HCT116 (cell line): ENCODE measurements around the gene ARHGEF1. TPM values are rescaled to one million over a fixed set of nuclear protein-coding genes. Genes with fewer than 3 reads are reported as not detected.

ENCODE experiments used
- ATAC-seq: fragments of 200-7000 bp; cut with Tn5 transposase; 2 replicates; pipeline ENCODE4 v1.9.1; 2020; ENCODE audit warnings: mild to moderate bottlenecking, moderate library complexity
- BruUV-seq: library from RNA; stranded (reverse); fragments of 400-500 nt; replicated peaks from 2 replicates; lab custom pipeline; 2021; lab: Mats Ljungman, UMichigan
- CTCF ChIA-PET: fragments of 300-600 bp; sonication (Branson Sonifier 250); formaldehyde crosslinking; loops from one replicate; lab custom pipeline; 2021; ENCODE audit warnings: antibody characterized with exemption; lab: Charles Lee
- POLR2A ChIA-PET: fragments of 300-600, 350-600 bp; sonication (Branson Sonifier 250); formaldehyde crosslinking; loops from one replicate; lab custom pipeline; 2021; ENCODE audit warnings: antibody characterized with exemption; lab: Charles Lee
- RAD21 ChIA-PET, 2 experiments: fragments of 300-600 bp; sonication (Branson Sonifier 250); formaldehyde crosslinking; loops; one replicate each; lab custom pipeline; 2023; ENCODE audit warnings: low total read pairs in 2 of 2; ENCODE audit not compliant: uncharacterized antibody in 2 of 2, unreplicated experiment in 2 of 2, low non-redundant PET in 1 of 2; lab: Charles Lee
- DNase-seq: peaks from one replicate; pipeline ENCODE4 v3.0.0-alpha.2; 2010; ENCODE audit warnings: low read depth, low spot score
- H2AFZ ChIP-seq: fragments of 200-600 bp; shearing (Covaris generic), sonication (generic); 2 replicates; pipeline ENCODE4 v1.6.1; 2017; ENCODE audit warnings: low read depth, mixed run types, mixed read lengths, antibody characterized with exemption, low read length; ENCODE audit not compliant: poor library complexity, severe bottlenecking
- H3K27ac ChIP-seq: 2 replicates; pipeline ENCODE4 v1.5.1; 2012; ENCODE audit warnings: low read depth, low read length
- H3K27me3 ChIP-seq: fragments of 200-600 bp; sonication (generic); 2 replicates; pipeline ENCODE4 v1.6.1; 2016; ENCODE audit warnings: mixed run types, low read length, mixed read lengths; ENCODE audit not compliant: insufficient read depth
- H3K36me3 ChIP-seq, 2 experiments: fragments of 200-500 bp in 1 of 2; fragments of 200-600 bp in 1 of 2; sonication (Bioruptor generic) in 1 of 2; sonication (generic) in 1 of 2; 2 replicates each; pipeline versions ENCODE4 v1.5.1 to v1.6.1; 2014 to 2016; ENCODE audit warnings: low read length in 2 of 2, inconsistent platforms in 1 of 2, mixed read lengths in 1 of 2, mixed run types in 1 of 2; ENCODE audit not compliant: insufficient read depth in 2 of 2, control insufficient read depth in 1 of 2
- H3K4me1 ChIP-seq, 2 experiments: fragments of 200-600 bp in 1 of 2; sonication (generic) in 1 of 2; 2 replicates each; pipeline versions ENCODE4 v1.5.1 to v1.6.1; 2012 to 2017; ENCODE audit warnings: low read length in 2 of 2, inconsistent platforms in 1 of 2, mild to moderate bottlenecking in 1 of 2, mixed read lengths in 1 of 2, mixed run types in 1 of 2, moderate library complexity in 1 of 2; ENCODE audit not compliant: insufficient read depth in 2 of 2, control insufficient read depth in 1 of 2
- H3K4me2 ChIP-seq: fragments of 200-600 bp; sonication (generic); 2 replicates; pipeline ENCODE4 v1.6.1; 2017; ENCODE audit warnings: mixed run types, low read length, mixed read lengths
- H3K4me3 ChIP-seq, 2 experiments: fragments of 200-600 bp in 1 of 2; sonication (generic) in 1 of 2; replicated peaks in 1 of 2; 2 replicates each; pipeline ENCODE4 v1.5.1; 2011 to 2016; ENCODE audit warnings: low read length in 2 of 2, control low read depth in 1 of 2, low read depth in 1 of 2, mild to moderate bottlenecking in 1 of 2, mixed read lengths in 1 of 2, mixed run types in 1 of 2
- H3K79me2 ChIP-seq: fragments of 200-600 bp; sonication (generic); 2 replicates; pipeline ENCODE4 v1.6.1; 2017; ENCODE audit warnings: mild to moderate bottlenecking, mixed run types, low read length, moderate library complexity, mixed read lengths; ENCODE audit not compliant: insufficient read depth
- H3K9ac ChIP-seq: fragments of 200-600 bp; sonication (generic); 2 replicates; pipeline ENCODE4 v1.6.1; 2016; ENCODE audit warnings: low read length, mixed read lengths
- H3K9me2 ChIP-seq: fragments of 200-600 bp; sonication (generic), shearing (Covaris generic); 2 replicates; pipeline ENCODE4 v1.6.1; 2017; ENCODE audit warnings: mixed run types, mild to moderate bottlenecking, moderate library complexity; ENCODE audit not compliant: insufficient read depth
- H3K9me3 ChIP-seq, 2 experiments: fragments of 200-500 bp in 1 of 2; fragments of 200-600 bp in 1 of 2; sonication (Bioruptor generic) in 1 of 2; sonication (generic) in 1 of 2; 2 replicates each; pipeline ENCODE4 v1.6.1; 2014 to 2017; ENCODE audit warnings: low read length in 2 of 2, mixed read lengths in 2 of 2, inconsistent platforms in 1 of 2, low read depth in 1 of 2, mild to moderate bottlenecking in 1 of 2, mixed run types in 1 of 2, moderate library complexity in 1 of 2; ENCODE audit not compliant: control insufficient read depth in 1 of 2, insufficient read depth in 1 of 2
- H4K20me1 ChIP-seq: fragments of 200-600 bp; sonication (generic), shearing (Covaris generic); 2 replicates; pipeline ENCODE4 v1.6.1; 2017; ENCODE audit warnings: mixed run types, mild to moderate bottlenecking, moderate library complexity; ENCODE audit not compliant: insufficient read depth
- CBX3 ChIP-seq: IDR thresholded peaks from 2 replicates; pipeline ENCODE4 v1.6.1; 2012; ENCODE audit warnings: low read depth
- CEBPB ChIP-seq: IDR thresholded peaks from 2 replicates; pipeline ENCODE4 v1.6.1; 2012; ENCODE audit warnings: low read depth
- ELF1 ChIP-seq: IDR thresholded peaks from 2 replicates; pipeline ENCODE4 v1.6.1; 2012; ENCODE audit warnings: low read depth, borderline replicate concordance
- JUND ChIP-seq: IDR thresholded peaks from 2 replicates; pipeline ENCODE4 v1.6.1; 2012
- POLR2A ChIP-seq: IDR thresholded peaks from 2 replicates; pipeline ENCODE4 v1.7.0; 2011; ENCODE audit warnings: borderline replicate concordance; ENCODE audit not compliant: insufficient read depth, insufficient read length; ENCODE audit errors: extremely low read depth
- SIN3A ChIP-seq: IDR thresholded peaks from 2 replicates; pipeline ENCODE4 v1.6.1; 2012; ENCODE audit warnings: low read depth
- SP1 ChIP-seq: IDR thresholded peaks from 2 replicates; pipeline ENCODE4 v1.6.1; 2012; ENCODE audit warnings: low read depth
- SRF ChIP-seq: IDR thresholded peaks from 2 replicates; pipeline ENCODE4 v1.6.1; 2012; ENCODE audit warnings: low read depth
- TCF7L2 ChIP-seq: IDR thresholded peaks from 2 replicates; pipeline ENCODE4 v1.7.0; 2011; ENCODE audit warnings: borderline replicate concordance, inconsistent platforms; ENCODE audit not compliant: insufficient read depth, insufficient read length; ENCODE audit errors: extremely low read depth
- ZFX ChIP-seq: fragments of 450-650 bp; IDR thresholded peaks from 2 replicates; pipeline ENCODE4 v1.6.1; 2017
- intact Hi-C: fragments of 100-400 bp; cut with micrococcal nuclease; formaldehyde crosslinking; loops from 2 replicates; pipeline ENCODE4 v1.10.0; 2022
- total RNA-seq: library from RNA; stranded (reverse); gene quantifications from one replicate; pipeline ENCODE4 v1.2.1, GENCODE V29; 2021; ENCODE audit not compliant: unreplicated experiment
- TF ChIP-seq, protein P1 (sequence below): IDR thresholded peaks from 2 replicates; pipeline ENCODE4 v1.6.1; 2012
- TF ChIP-seq, protein P2 (sequence below): IDR thresholded peaks from 2 replicates; pipeline ENCODE4 v1.6.1; 2011; ENCODE audit warnings: mild to moderate bottlenecking, low read length, moderate library complexity; ENCODE audit not compliant: insufficient replicate concordance; ENCODE audit errors: extremely low read depth
- TF ChIP-seq, protein P3 (sequence below): IDR thresholded peaks from 2 replicates; pipeline ENCODE4 v1.6.1; 2012
- TF ChIP-seq, protein P4 (sequence below): IDR thresholded peaks from 2 replicates; pipeline ENCODE4 v1.6.1; 2012; ENCODE audit warnings: low read depth

The ARHGEF1 gene
- total RNA-seq, 1 experiment from 2014 or later: 110 TPM

DNA sequence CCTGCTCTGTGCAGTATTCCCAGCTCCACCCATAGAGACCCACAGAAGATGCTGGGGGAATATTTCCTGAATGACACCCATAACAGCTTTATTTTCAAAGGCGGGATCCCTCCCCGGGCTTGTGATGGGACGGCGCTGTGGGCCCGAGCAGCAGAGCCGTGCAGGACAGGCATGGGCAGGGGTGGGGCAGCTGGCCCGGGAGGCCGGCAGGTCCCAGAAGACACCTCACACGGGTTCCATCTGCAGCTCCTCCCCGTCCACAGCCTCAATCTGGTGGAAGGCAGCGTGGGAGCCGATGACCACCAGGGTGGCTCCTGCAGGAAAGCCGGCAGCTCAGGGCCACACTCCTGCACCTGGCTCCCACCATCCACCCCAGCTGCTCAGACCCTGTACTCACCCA is 73.6 kb downstream of the ARHGEF1 start:
- Histone ChIP-seq H3K36me3 (no peaks in the 10 kb centered on the region), H3K27ac (no peak overlapping the region; the same call in 1 of the 2 replicates), H2AFZ (no peak overlapping the region), H3K9me2 (no peaks in the 10 kb centered on the region), H3K4me1 (peaks cover 22 to 37% of the 10 kb centered on the region in 2 experiments), H3K4me3 (no peak overlapping the region), H3K9ac (no peak overlapping the region), H3K9me3 (no peaks in the 10 kb centered on the region), H4K20me1 (no peaks in the 10 kb centered on the region), H3K79me2 (no peaks in the 10 kb centered on the region), H3K27me3 (no peaks in the 10 kb centered on the region), H3K4me2 (no peak overlapping the region)
- ChIA-PET RAD21 (interaction anchor here in 1 of 2 experiments (1.5 kb wide), 1 partner anchor 83 kb away, joined by 4 read pairs; no protein-coding TSS in a partner anchor), POLR2A (interaction anchor here (1.1 kb wide), 1 partner anchor 84 kb away, joined by 4 read pairs; no protein-coding TSS in a partner anchor), CTCF (interaction anchor here (1.3 to 3.5 kb wide), 2 partner anchors 84 to 163 kb away, joined by 5 to 16 read pairs; no protein-coding TSS in a partner anchor)
- no TSS peak for BruUV-seq
- no peak for DNase-seq
- no peak for TF ChIP-seq CEBPB
- TF ChIP-seq CBX3: no peak
- TF ChIP-seq, protein P1, sequence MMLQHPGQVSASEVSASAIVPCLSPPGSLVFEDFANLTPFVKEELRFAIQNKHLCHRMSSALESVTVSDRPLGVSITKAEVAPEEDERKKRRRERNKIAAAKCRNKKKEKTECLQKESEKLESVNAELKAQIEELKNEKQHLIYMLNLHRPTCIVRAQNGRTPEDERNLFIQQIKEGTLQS: no peak
- TF ChIP-seq, protein P2, sequence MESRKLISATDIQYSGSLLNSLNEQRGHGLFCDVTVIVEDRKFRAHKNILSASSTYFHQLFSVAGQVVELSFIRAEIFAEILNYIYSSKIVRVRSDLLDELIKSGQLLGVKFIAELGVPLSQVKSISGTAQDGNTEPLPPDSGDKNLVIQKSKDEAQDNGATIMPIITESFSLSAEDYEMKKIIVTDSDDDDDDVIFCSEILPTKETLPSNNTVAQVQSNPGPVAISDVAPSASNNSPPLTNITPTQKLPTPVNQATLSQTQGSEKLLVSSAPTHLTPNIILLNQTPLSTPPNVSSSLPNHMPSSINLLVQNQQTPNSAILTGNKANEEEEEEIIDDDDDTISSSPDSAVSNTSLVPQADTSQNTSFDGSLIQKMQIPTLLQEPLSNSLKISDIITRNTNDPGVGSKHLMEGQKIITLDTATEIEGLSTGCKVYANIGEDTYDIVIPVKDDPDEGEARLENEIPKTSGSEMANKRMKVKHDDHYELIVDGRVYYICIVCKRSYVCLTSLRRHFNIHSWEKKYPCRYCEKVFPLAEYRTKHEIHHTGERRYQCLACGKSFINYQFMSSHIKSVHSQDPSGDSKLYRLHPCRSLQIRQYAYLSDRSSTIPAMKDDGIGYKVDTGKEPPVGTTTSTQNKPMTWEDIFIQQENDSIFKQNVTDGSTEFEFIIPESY: no peak
- TF ChIP-seq SIN3A: no peak
- TF ChIP-seq TCF7L2: no peak
- no peak for TF ChIP-seq JUND
- TF ChIP-seq SRF: no peak
- TF ChIP-seq, protein P3, sequence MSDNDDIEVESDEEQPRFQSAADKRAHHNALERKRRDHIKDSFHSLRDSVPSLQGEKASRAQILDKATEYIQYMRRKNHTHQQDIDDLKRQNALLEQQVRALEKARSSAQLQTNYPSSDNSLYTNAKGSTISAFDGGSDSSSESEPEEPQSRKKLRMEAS: no peak
- TF ChIP-seq POLR2A: no peak
- no peak for TF ChIP-seq ELF1
- TF ChIP-seq, protein P4, sequence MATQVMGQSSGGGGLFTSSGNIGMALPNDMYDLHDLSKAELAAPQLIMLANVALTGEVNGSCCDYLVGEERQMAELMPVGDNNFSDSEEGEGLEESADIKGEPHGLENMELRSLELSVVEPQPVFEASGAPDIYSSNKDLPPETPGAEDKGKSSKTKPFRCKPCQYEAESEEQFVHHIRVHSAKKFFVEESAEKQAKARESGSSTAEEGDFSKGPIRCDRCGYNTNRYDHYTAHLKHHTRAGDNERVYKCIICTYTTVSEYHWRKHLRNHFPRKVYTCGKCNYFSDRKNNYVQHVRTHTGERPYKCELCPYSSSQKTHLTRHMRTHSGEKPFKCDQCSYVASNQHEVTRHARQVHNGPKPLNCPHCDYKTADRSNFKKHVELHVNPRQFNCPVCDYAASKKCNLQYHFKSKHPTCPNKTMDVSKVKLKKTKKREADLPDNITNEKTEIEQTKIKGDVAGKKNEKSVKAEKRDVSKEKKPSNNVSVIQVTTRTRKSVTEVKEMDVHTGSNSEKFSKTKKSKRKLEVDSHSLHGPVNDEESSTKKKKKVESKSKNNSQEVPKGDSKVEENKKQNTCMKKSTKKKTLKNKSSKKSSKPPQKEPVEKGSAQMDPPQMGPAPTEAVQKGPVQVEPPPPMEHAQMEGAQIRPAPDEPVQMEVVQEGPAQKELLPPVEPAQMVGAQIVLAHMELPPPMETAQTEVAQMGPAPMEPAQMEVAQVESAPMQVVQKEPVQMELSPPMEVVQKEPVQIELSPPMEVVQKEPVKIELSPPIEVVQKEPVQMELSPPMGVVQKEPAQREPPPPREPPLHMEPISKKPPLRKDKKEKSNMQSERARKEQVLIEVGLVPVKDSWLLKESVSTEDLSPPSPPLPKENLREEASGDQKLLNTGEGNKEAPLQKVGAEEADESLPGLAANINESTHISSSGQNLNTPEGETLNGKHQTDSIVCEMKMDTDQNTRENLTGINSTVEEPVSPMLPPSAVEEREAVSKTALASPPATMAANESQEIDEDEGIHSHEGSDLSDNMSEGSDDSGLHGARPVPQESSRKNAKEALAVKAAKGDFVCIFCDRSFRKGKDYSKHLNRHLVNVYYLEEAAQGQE: no peak
- no peak for TF ChIP-seq ZFX
- TF ChIP-seq SP1: no peak
- no peak for ATAC-seq
- intact Hi-C loops: loop anchor here (5.0 to 10.0 kb wide), 2 partner anchors 164 to 252 kb away; partner anchors contain the start of gene CEACAM5
